C4-2B (cell line): Measurements from ENCODE around the gene BBOX1.

Source experiments
- CTCF ChIP-seq: fragments of 450-650 bp; conservative IDR thresholded peaks from 2 replicates; pipeline ENCODE4 v1.5.1; 2017; ENCODE audit warnings: mild to moderate bottlenecking
- ZFX ChIP-seq: fragments of 450-650 bp; IDR thresholded peaks from 2 replicates; pipeline ENCODE4 v1.6.1; 2017

- no peak for TF ChIP-seq CTCF
- no peak for TF ChIP-seq ZFX
Measured at GRCh38 chr11:27150098-27150497, 109.5 kb downstream of the BBOX1 start.
